Adrenal gland (tissue), 12 donors: ENCODE measurements around the gene TRAF3. TPM values are rescaled to one million over a fixed set of nuclear protein-coding genes. Genes with fewer than 3 reads are reported as not detected.

Source experiments
- DNase-seq, 7 donors: peaks; one replicate each; pipeline ENCODE4 v3.0.0-alpha.2; 2019 to 2020
- H3K27ac ChIP-seq, 5 donors: fragments of 200-600 bp; sonication (generic) in 4 of 5; 1 replicate in 3 of 5; 2 replicates in 2 of 5; pipeline versions ENCODE4 v1.5.1 to v1.8.0; 2016 to 2020; ENCODE audit warnings: mild to moderate bottlenecking in 1 of 5
- H3K27me3 ChIP-seq: fragments of 200-600 bp; 2 replicates; pipeline ENCODE4 v1.8.0; 2021
- H3K36me3 ChIP-seq, 2 donors: fragments of 200-600 bp; replicated peaks in 1 of 2; 1 replicate in 1 of 2; 2 replicates in 1 of 2; pipeline versions ENCODE4 v1.5.1 to v1.8.0; 2018 to 2022
- H3K4me1 ChIP-seq, 2 donors: fragments of 200-600 bp; replicated peaks in 1 of 2; 1 replicate in 1 of 2; 2 replicates in 1 of 2; pipeline versions ENCODE4 v1.5.1 to v1.8.0; 2018 to 2021
- H3K4me3 ChIP-seq, 4 donors: fragments of 200-600 bp; sonication (generic) in 3 of 4; one replicate each; pipeline ENCODE4 v1.5.1; 2016 to 2018
- H3K9me3 ChIP-seq, 3 donors: fragments of 200-600 bp; sonication (generic) in 1 of 3; replicated peaks in 1 of 3; 1 replicate in 2 of 3; 2 replicates in 1 of 3; pipeline versions ENCODE4 v1.5.1 to v1.8.0; 2016 to 2021
- POLR2A ChIP-seq, 2 donors: fragments of 450-650 bp; IDR thresholded peaks; one replicate each; pipeline ENCODE4 v1.6.1; 2017; ENCODE audit warnings: antibody characterized with exemption in 2 of 2, mild to moderate bottlenecking in 2 of 2, moderate library complexity in 1 of 2
- WGBS, 4 donors: extraction: QIAGEN DNeasy Blood & Tissue Kit in 2 of 4; methylation state at CpG; one replicate each; pipeline versions ENCODE4 v1.1.5 to v1.1.7; 2013 to 2017; 5-methylcytosine and 5-hydroxymethylcytosine counted together
- intact Hi-C, 2 donors: fragments of 100-400 bp; cut with DNase I; formaldehyde crosslinking; loops; one replicate each; pipeline versions ENCODE4 v1.14.1 to v1.15.0; 2022 to 2023
- polyA plus RNA-seq, 3 donors: library from polyadenylated mRNA; stranded (reverse); fragments of 200-250 nt in 2 of 3; fragments of 350-450 nt in 1 of 3; fragmentation: Illumina TruSeq in 1 of 3; extraction: RNeasy Lipid Tissue Mini Kit (QIAGEN cat#74804) in 1 of 3; gene quantifications; one replicate each; pipeline ENCODE4 v1.2.3, GENCODE V29; 2013 to 2014
- total RNA-seq, 9 donors: library from RNA; depleted of rRNA in 4 of 9; stranded (reverse); fragments of >200 nt in 4 of 9; fragments of 120-200 nt in 1 of 9; fragmentation: NEBNext Ultra II Directional in 1 of 9; extraction: Animal tissue kit (Norgen Biotek cat#: 25700) in 1 of 9; gene quantifications; one replicate each; pipeline versions ENCODE4 v1.1.0 to v1.2.4, GENCODE V29; 2013 to 2023
- TF ChIP-seq, protein P1 (sequence below), 6 experiments: fragments of 450-650 bp in 4 of 6; fragments of 200-600 bp in 2 of 6; sonication (generic) in 1 of 6; IDR thresholded peaks; 1 replicate in 5 of 6; 2 replicates in 1 of 6; pipeline versions ENCODE4 v1.5.1 to v1.8.0; 2016 to 2021; ENCODE audit warnings: antibody characterized with exemption in 6 of 6, mild to moderate bottlenecking in 2 of 6, moderate library complexity in 1 of 6
- donor health status: healthy with polysubstance abuse.
- donor health status: Bipolar disorder and iron deficiency.
- donor health status: DM: yes; HTN: yes; CAD: no.
- donor health status: DM: no; HTN: no; CAD: no.
- donor health status: DM: no; HTN: no; CAD: no.
- donor health status: DM: yes; HTN: yes; CAD: no.

The TRAF3 gene
- total and polyA plus RNA-seq, 12 donors = 3.7 to 14.5 (median 9.8) TPM

DNA sequence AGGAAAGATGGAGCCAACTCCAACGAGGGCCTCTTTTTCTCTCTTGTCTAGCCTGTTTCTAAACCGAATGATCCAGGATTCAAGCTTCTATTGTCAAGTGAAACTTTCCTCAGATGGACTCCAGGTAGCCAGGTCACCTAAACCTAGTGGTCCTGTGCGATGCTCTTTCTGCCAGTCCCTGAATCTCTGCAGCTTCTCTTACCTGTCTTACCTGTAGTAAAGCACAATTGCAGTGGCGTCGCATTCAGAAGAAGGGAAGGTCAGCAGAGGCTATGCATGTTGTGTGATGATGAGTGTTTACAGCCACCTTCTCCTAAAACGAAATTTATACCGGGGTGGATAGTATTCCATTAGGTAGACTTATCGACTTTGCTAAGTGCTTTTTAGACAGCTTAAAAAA is 47.4 kb upstream of the TRAF3 start:
- Histone ChIP-seq H3K4me1 (no peaks in the 10 kb centered on the region), H3K4me3 (no peak overlapping the region), H3K27ac (no peak overlapping the region), H3K36me3 (peaks cover 0 to 13% of the 10 kb centered on the region in 2 donors), H3K27me3 (no peaks in the 10 kb centered on the region), H3K9me3 (no peaks in the 10 kb centered on the region)
- intact Hi-C loops = no loop called here
- DNase-seq = peak in 1 of 7 donors; percentile 21
- no peak for TF ChIP-seq POLR2A (IDR thresholded peaks at IDR 0.05)
- WGBS, 4 donors = 94 to 98% (median 96%) methylated on average over 8 of the region's 8 CpGs

DNA sequence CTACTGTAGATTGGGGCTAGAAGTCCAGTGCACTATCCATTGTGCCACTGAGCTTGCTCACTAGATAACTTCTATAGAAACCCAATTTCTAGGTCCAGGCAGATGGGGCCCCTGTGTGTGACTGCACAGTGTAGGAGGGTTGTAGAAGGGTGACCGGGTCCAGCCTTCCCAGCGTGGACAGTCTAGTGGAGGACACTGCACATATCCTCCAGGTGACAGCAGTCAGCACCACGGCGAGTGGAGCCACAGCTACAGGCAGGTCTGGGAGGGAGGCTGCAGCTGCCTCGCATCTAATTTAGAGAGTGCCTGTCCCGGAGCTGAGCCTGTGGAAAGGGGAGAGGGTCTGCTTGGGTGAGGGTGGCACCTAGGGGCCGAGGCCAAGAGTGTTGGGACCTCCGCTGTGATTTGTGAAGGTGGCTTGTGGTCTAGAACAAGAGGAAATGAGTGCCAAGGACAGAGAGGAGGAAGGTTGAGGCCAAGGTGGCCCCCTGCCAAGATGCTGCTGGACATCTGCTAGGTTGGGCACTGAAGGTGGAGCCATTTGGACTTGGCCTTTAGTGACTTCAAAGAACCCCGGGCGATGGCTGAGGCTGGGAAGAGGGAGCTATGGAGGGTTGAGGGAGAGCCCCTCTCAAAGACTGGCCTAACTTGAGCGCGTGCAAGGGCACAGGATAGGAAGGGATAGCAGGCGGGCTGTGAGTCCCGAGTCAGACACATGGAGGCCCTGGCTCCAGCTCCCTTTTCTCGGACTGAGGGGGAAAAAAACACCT is 46.0 kb upstream of the TRAF3 start:
- intact Hi-C loops = no loop called here
- Histone ChIP-seq H3K4me1 (no peaks in the 10 kb centered on the region), H3K4me3 (no peak overlapping the region), H3K9me3 (no peaks in the 10 kb centered on the region), H3K27ac (no peak overlapping the region), H3K36me3 (peaks cover 0 to 7% of the 10 kb centered on the region in 2 donors), H3K27me3 (no peaks in the 10 kb centered on the region)
- 90 to 94% (median 92%) methylated on average over 13 to 15 of the region's 15 CpGs for WGBS, 4 donors
- no peak for TF ChIP-seq POLR2A (IDR thresholded peaks at IDR 0.05)
- TF ChIP-seq, protein P1, sequence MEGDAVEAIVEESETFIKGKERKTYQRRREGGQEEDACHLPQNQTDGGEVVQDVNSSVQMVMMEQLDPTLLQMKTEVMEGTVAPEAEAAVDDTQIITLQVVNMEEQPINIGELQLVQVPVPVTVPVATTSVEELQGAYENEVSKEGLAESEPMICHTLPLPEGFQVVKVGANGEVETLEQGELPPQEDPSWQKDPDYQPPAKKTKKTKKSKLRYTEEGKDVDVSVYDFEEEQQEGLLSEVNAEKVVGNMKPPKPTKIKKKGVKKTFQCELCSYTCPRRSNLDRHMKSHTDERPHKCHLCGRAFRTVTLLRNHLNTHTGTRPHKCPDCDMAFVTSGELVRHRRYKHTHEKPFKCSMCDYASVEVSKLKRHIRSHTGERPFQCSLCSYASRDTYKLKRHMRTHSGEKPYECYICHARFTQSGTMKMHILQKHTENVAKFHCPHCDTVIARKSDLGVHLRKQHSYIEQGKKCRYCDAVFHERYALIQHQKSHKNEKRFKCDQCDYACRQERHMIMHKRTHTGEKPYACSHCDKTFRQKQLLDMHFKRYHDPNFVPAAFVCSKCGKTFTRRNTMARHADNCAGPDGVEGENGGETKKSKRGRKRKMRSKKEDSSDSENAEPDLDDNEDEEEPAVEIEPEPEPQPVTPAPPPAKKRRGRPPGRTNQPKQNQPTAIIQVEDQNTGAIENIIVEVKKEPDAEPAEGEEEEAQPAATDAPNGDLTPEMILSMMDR (IDR thresholded peaks at IDR 0.05) = no peak
- peak in 2 of 7 donors; percentile 17 to 52 for DNase-seq

DNA sequence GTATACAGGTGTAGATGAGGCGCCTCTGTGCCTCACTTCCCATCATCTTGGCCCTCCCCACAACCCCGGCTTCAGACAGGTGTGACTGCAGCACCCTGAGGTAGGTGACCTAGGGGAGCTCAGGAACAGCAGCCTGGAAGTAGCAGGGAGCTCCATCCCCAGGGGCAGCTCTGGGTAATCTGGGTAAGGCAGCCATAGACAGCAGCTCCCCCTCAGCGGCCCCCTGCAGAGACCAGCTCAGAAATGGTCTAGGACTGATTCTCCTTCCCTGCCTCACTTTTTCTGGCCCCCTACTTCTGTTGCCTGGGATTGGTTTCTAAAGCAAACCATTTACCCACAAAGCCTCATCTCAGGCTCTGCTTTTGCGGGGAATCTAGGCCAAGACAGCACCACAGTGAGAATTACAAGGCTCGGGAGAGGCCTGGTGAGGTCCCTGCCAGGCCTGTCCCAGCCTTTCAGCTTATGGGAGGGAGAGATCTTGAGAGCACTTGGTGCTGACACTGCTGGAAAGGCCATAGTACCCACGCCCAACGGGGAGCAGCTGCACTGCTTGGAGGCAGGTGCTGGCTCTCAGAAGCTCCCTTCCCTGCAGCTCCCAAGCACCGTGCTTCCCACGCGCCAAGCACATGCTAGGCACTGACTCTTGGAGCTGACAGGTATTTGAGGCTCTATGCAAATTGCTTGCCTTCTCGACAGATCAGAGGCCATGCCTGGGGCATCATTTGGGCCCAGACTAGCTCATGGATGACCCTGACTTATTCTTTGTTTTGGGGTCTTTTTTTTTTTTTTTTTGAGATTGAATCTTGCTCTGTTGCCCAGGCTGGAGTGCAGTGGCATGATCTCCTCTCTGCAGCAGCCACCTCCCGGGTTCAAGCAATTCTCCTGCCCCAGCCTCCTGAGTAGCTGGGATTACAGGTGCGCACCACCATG is 45.1 kb upstream of the TRAF3 start:
- Histone ChIP-seq H3K27me3 (no peaks in the 10 kb centered on the region), H3K9me3 (no peaks in the 10 kb centered on the region), H3K4me1 (no peaks in the 10 kb centered on the region), H3K36me3 (no peaks in the 10 kb centered on the region), H3K4me3 (no peak overlapping the region), H3K27ac (no peak overlapping the region)
- 86 to 96% (median 93%) methylated on average over 7 to 13 of the region's 13 CpGs for WGBS, 4 donors
- no peak for TF ChIP-seq POLR2A (IDR thresholded peaks at IDR 0.05)
- TF ChIP-seq, protein P1 (IDR thresholded peaks at IDR 0.05) = no peak
- peak in 1 of 7 donors; percentile 35 for DNase-seq
- intact Hi-C loops = no loop called here

DNA sequence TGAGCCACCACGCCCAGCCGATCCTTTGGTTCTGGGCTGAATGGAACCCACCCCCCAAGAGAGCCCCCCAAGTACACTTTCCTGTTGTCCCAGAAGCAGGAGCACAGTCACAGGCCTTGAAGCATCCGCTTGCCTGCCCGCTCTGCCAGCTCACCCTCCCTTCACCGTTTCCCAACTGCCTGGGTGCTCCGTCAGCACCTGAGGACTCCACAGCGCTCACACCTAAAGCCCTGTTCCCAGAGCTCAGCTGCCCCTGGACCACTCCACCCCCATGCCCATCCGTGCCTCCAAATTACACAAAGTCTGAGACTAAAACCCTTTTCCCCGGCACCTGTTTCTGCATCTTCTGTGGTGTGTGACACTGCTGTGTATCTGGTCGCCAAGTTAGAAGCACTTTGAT is 44.3 kb upstream of the TRAF3 start:
- TF ChIP-seq, protein P1 (IDR thresholded peaks at IDR 0.05) = no peak
- TF ChIP-seq POLR2A (IDR thresholded peaks at IDR 0.05) = no peak
- intact Hi-C loops = no loop called here
- Histone ChIP-seq H3K4me3 (no peak overlapping the region), H3K27me3 (no peaks in the 10 kb centered on the region), H3K36me3 (no peaks in the 10 kb centered on the region), H3K4me1 (no peaks in the 10 kb centered on the region), H3K9me3 (no peaks in the 10 kb centered on the region), H3K27ac (no peak overlapping the region)
- peak in 1 of 7 donors; percentile 24 for DNase-seq
- 97 to 98% (median 97%) methylated on average over 10 of the region's 10 CpGs for WGBS, 4 donors
